Mucosa of stomach (tissue), 1 donor: ENCODE data around the gene PCDHGA3.
"Not testable (repeated sequence)": the region's sequence is repeated elsewhere in the genome, so short reads cannot be mapped to it uniquely, and the experiment has no call there.

Source experiments
- H3K27me3 ChIP-seq: one replicate; pipeline ENCODE4 v1.7.0; 2013; ENCODE audit warnings: mild to moderate bottlenecking, low read length; ENCODE audit not compliant: control insufficient read depth, insufficient read depth
- H3K36me3 ChIP-seq: one replicate; pipeline ENCODE4 v1.7.0; 2013; ENCODE audit warnings: low read length; ENCODE audit not compliant: control insufficient read depth, insufficient read depth
- H3K4me1 ChIP-seq: one replicate; pipeline ENCODE4 v1.7.0; 2013; ENCODE audit warnings: mild to moderate bottlenecking, low read length; ENCODE audit not compliant: control insufficient read depth, insufficient read depth
- H3K4me3 ChIP-seq: one replicate; pipeline ENCODE4 v1.7.0; 2013; ENCODE audit warnings: low read length
- H3K9ac ChIP-seq: one replicate; pipeline ENCODE4 v1.7.0; 2013; ENCODE audit warnings: mild to moderate bottlenecking, low read length, moderate library complexity
- H3K9me3 ChIP-seq: one replicate; pipeline ENCODE4 v1.7.0; 2013; ENCODE audit warnings: mild to moderate bottlenecking, low read length, moderate library complexity; ENCODE audit not compliant: control insufficient read depth
- donor health status: Pancreatic carcinoma.

Gene PCDHGA3

GRCh38 chr5:141389153-141390042 is 45.8 kb downstream of the PCDHGA3 start:
- Histone ChIP-seq H3K4me3 (no peak overlapping the region), H3K36me3 (no peaks in the 10 kb centered on the region), H3K4me1 (no peaks in the 10 kb centered on the region), H3K9ac (no peak overlapping the region), H3K9me3 (peaks cover 12% of the 10 kb centered on the region), H3K27me3 (peaks cover 16% of the 10 kb centered on the region)

DNA sequence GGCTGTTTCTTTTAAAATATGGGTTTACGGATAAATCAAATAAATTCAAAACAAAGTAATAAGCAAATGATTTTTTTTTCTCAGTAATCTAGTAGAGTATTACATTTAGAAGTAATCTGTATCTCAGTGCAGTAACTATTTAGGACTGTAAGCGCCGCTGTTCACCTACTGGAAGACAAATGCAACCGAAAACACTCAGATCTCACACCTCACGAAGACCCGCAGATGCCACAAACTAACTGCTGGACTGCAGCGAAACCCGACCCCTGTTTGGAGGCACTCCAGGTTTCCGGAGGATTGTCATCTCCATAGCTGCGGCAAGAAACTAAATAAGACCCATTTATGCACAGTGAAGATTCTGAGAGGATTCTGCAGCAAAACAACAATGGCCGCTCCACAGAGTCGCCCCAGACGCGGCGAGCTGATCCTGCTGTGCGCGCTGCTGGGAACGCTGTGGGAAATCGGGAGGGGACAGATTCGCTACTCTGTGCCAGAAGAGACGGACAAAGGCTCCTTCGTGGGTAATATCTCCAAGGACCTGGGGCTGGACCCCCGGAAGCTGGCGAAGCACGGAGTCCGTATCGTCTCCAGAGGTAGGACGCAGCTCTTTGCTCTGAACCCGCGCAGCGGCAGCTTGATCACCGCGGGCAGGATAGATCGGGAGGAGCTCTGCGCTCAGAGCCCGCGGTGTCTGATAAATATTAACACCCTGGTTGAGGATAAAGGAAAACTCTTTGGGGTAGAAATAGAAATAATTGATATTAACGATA is 49.0 kb downstream of the PCDHGA3 start, which contains the start of gene PCDHGA8:
Gene PCDHGA8, plus strand, starts transcription at position 205 of the 770 bp plus-strand sequence. Its CDS starts 181 bp downstream, at position 386.
- peaks cover 17% of the 10 kb centered on the region for H3K9me3 ChIP-seq
- H3K4me1 ChIP-seq: no peaks in the 10 kb centered on the region
- H3K4me3 ChIP-seq: no peak within 1 kb of the TSS
- H3K9ac ChIP-seq: no peak within 1 kb of the TSS
- peaks cover 16% of the 10 kb centered on the region for H3K27me3 ChIP-seq
- no peaks in the 10 kb centered on the region for H3K36me3 ChIP-seq

DNA sequence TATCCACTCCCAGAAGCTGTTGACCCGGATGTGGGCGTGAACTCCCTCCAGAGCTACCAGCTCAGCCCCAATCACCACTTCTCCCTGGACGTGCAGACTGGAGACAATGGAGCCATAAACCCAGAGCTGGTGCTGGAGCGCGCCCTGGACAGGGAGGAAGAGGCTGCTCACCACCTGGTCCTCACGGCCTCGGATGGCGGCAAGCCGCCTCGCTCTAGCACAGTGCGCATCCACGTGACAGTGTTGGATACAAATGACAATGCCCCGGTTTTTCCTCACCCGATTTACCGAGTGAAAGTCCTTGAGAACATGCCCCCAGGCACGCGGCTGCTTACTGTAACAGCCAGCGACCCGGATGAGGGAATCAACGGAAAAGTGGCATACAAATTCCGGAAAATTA is 49.6 kb downstream of the PCDHGA3 start:
- Histone ChIP-seq H3K9me3 (peaks cover 15% of the 10 kb centered on the region), H3K4me3 (no peak overlapping the region), H3K27me3 (peaks cover 15% of the 10 kb centered on the region), H3K36me3 (no peaks in the 10 kb centered on the region), H3K9ac (no peak overlapping the region), H3K4me1 (no peaks in the 10 kb centered on the region)

DNA sequence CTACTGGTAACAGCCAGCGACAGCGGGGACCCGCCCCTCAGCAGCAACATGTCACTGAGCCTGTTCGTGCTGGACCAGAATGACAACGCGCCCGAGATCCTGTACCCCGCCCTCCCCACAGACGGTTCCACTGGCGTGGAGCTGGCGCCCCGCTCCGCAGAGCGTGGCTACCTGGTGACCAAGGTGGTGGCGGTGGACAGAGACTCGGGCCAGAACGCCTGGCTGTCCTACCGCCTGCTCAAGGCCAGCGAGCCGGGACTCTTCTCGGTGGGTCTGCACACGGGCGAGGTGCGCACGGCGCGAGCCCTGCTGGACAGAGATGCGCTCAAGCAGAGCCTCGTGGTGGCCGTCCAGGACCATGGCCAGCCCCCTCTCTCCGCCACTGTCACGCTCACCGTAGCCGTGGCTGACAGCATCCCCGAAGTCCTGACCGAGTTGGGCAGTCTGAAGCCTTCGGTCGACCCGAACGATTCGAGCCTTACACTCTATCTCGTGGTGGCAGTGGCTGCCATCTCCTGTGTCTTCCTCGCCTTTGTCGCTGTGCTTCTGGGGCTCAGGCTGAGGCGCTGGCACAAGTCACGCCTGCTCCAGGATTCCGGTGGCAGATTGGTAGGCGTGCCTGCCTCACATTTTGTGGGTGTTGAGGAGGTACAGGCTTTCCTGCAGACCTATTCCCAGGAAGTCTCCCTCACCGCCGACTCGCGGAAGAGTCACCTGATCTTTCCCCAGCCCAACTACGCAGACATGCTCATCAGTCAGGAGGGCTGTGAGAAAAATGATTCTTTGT is 51.0 kb downstream of the PCDHGA3 start:
- not testable (repeated sequence) for H3K9ac ChIP-seq, H3K4me1 ChIP-seq, H3K4me3 ChIP-seq, H3K36me3 ChIP-seq
- peaks cover 11% of the 10 kb centered on the region for H3K27me3 ChIP-seq
- peaks cover 17% of the 10 kb centered on the region for H3K9me3 ChIP-seq
